Stimulated activated CD4-positive, alpha-beta T cell treated with anti-CD3 and anti-CD28 coated beads, Interleukin-4, amount 100 ng/mL, for 48 hours (primary cell): ENCODE results near the gene KLHL26.

Source experiments
- DNase-seq, 2 donors: peaks; one replicate each; pipeline ENCODE4 v3.0.0-alpha.2; 2020; ENCODE audit warnings: low read depth in 2 of 2

Gene KLHL26

GRCh38 chr19:18687740-18688465, 51.1 kb downstream of the KLHL26 start:
- DNase-seq = no peak

GRCh38 chr19:18696023-18696422, 59.2 kb downstream of the KLHL26 start:
- DNase-seq = no peak

GRCh38 chr19:18697680-18698079, 60.9 kb downstream of the KLHL26 start:
- no peak for DNase-seq

GRCh38 chr19:18698321-18699167, 61.7 kb downstream of the KLHL26 start:
- DNase-seq = no peak

DNA sequence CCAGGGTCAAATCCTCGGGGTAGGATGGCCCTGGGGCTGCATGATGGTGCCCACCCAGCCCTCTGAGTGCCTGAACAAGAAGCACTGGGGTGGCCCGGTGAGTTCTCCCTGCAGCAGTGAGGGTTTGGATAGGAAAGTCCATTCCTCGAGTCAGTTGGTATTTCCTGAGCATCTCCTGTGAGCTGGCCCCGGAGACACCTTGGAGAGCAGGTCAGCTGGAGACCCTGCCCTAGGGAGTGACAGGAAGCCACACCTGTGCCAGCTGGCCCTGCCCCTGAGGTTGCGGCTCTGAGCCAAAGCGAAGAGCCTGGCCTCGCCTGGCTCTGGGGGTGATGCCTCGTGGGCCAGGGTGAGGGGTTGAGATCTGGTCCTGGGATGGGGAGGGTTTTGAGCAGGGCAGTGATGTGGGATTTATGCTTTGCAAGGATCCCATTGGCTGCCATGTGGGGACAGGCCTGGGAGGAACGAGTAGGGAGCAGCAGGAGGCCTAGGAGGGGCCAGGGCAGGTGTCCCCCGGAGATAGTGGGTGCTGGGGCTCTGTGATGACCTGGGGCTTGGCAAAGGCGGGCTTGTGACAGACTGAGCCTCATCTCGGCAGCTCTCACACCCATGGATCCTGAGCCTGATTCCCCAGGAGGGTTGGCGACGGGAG, 62.7 kb downstream of the KLHL26 start:
- DNase-seq = no peak

GRCh38 chr19:18700501-18701249, 63.8 kb downstream of the KLHL26 start:
- peak; percentile 42 to 63 for DNase-seq

GRCh38 chr19:18701250-18701608, 64.4 kb downstream of the KLHL26 start:
- no peak for DNase-seq

DNA sequence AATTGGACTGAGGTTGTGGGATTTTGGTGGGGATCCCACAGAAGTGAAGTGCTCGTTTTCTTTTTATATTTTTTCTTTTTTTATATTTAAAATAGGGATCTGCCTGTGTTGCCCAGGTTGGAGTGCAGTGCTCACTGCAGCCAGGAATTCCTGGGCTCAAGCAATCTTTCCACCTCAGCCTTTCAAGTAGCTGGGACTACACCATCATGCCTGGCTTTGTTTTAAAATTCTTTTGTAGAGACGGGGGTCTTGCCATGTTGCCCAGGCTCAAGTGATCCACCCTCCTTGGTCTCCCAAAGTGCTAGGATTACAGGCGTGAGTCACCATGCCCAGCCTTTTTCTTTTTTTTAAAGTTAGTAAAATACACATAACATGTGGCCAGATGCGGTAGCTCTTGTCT, 67.2 kb downstream of the KLHL26 start:
- DNase-seq = no peak

DNA sequence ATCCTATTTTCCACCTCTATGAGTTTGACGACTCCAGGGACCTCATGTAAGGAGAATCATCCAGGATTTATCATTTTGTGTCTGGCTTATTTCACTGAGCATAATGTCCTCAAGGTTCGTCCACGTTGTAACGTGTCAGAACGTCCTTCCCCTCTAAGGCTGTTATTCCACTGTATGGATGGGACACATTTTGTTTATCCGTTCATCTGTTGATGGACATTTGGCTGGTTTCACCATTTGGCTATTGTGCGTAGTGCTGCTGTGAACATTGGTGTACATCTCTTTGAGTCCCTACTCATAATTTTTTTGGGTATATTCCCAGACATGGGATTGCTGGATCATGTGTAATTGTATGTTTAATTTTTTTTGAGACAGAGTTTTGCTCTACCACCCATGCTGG, 68.1 kb downstream of the KLHL26 start:
- DNase-seq = no peak

DNA sequence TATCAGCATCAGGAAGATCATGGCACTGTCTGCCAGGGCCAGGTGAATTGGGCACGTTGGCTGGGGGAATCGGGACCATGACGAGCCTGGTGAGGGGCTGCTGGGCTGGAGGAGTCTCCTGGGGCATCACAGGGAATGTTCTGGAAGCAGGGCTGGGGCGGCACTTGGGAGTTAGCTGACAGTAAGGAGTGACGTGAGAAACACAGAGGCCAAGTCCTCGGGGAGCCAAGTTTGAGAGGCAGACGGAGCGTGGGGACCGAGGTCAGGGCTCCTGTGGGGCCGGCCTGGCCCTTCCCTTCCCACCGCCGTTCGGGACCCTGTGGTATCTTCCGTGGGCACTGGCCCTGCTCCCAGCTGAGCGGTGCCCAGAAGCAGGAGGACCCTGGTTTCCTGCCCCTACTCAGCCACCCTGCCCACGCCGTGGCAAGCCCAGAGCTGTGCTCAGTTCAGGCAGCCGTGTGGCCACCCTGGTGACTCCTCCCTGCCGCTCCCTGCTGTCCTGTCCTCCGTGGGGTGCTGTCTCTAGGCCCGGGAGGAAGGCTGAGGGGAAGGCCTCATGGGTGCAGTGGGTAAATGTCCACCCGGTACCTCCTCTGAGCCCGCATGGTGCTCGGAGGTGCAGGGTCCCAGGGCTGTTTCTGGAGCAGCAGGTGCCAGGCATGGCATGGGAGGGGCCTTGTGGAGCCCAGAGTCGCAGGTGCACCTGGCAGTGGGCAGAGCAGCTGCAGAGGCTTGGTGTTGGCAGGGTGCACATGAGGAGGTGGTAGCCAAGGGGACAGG, 71.8 kb downstream of the KLHL26 start:
- no peak for DNase-seq

GRCh38 chr19:18709546-18709945, 72.7 kb downstream of the KLHL26 start:
- DNase-seq = no peak

DNA sequence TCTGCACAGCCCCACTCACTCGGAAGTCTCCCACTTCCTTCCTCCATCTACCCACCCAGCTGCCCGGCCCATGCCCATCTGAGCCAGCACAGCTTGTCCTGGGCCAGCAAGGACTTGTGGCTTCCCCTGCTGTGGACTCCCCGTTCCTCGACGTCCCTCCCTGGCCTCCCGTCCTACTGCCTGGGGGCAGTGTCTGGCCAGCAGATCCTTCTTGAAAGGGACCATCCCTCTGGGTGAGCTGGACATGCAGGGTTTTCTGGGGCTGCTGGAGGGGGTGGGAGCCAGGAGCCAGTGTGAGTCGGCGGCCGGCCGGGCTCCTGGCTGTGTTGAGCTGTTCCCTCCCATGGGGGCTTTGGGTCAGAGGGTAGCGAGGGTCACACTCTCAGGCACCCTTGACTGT, 73.4 kb downstream of the KLHL26 start:
- DNase-seq = no peak

DNA sequence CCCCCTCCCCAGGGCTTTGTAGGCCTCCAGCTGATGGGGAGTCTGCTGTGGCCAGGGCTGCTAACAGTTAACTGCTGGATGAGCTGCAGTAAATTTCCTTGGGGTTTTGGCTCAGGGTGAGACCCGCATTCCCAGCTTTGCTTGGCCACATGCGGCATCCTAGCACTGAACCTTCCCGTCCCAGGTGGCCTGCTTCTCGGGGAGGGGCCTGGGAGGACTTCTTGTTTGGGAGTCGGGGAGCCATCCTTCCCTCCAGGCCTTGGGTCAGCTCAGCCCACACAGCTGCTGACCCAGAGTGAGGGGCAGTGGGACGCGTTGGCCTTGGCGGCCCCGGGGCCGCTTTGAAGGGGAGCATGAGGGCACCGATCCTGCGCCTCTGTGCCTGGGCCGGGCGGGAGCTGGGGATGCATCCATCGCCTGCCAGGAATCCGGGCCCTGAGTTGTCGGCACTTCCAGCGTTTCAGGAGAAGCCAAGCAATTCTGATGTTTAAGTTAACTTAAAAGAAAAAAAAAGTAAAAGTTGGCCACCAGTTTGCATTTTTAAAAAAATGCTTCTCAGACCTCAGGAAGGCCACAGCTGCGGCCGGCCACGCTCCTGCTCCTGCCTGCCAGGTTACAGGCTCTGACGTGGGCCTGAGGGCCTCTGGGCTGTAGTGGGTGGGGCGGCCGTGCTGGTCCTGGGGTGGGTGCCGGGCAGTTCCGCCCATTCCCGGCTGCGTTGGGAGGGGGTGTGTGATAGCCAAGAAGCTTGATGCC, 74.3 kb downstream of the KLHL26 start:
- no peak for DNase-seq

DNA sequence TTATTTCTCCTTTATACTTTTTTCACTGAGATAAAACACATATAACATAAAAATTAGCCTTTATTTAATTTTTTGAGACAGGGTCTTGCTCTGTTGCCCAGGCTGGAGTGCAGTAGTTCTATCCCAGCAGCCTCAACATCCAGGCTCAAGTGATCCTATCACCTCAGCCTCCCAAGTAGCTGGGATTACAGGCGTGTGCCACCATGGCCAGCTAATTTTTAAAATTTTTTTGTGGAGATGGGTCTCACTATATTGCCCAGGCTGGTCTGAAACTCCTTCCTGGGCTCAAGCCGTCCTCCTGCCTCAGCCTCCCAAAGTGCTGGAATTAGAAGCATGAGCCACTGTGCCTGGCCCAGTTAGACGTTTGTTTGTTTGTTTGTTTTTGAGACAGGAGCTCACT, 75.1 kb downstream of the KLHL26 start:
- DNase-seq = no peak

DNA sequence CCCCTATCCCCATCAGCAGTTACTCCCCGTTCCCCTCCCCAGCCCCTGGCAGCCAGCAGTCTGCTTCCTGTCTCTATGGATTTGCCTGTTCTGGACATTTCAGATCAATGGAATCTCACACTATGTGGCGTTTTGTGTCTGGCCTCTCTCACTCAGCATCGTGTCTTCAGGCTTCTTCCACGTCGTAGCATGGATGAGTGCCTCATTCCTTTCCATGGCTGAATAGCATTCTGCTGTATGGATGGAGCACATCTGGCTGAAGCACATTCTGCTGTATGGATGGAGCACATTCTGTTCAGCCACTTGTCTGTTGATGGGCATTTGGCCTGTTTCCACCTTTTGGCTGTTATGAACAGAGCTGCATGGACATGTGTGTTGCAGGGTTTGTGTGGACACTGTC, 76.2 kb downstream of the KLHL26 start:
- no peak for DNase-seq

DNA sequence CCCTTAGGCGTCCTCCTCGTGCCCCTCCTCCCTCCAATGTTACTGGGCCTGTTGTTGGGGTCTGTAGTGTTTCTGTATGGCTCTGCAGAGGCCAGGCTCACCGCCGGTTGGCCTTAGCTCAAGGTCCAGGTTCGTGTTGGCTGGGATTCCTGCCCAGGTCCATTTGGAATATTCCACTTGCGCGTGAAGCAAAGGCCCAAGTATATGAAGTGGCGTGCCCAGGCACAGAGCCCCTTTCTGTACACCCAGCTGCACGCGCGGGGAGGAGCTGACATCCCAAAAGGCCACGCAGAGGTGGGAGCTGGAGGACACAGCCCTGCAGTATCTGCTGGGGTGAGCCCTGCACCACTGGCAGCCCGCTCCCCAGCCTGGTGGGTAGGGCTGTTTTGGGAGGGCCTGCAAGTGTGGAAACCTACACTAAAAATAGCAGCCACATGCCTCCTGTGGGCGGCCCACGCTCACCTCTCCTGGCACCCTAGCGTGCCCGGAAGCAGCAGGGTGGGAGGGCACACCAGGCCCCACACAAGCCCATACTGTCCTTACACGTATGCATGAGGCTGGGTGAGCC, 76.8 kb downstream of the KLHL26 start:
- DNase-seq = no peak

GRCh38 chr19:18715416-18715815, 78.6 kb downstream of the KLHL26 start:
- DNase-seq = no peak

DNA sequence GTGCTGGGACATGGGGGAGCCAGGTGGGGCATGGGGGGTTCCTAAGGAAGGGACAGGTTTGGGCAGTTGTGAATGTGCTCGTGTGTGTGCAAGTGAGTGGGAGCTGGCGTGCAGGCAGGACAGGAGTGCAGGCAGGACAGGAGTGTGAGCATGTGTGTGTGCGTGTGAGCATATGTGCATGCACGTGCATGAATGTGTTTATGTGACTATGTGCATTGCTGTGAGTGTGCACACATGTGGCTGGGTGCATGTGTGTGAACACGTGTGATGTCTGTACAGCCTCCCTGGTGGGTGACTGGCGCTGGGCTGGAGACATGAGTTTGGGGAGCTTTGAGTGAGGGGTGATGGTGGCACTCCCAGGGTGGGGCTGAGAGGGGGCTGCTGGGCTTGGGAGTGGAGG, 80.0 kb downstream of the KLHL26 start:
- DNase-seq = no peak

- DNase-seq = no peak
Observed at GRCh38 chr19:18717601-18718000, 80.8 kb downstream of the KLHL26 start.

DNA sequence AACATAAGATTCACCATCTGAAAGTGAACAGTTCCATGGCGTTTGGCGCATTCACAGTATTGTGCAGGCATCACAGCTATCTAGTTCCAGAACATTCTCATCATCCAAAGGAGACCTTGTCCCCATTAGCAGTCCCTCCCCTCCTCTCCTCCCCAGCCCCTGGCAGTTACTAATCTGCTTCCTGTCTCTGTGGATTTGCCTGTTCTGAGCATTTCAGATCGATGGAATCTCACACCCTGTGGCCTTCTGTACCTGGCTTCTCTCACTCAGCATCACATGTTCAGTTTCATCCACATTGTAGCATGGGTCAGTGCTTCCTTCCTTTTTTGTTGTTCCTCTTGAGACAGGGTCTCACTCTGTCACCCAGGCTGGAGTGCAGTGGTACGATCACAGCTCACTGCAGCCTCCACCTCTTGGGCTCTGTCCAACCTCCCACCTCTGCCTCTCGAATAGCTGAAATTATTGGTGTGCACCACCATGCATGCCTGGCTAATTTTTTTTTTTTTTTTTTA, 81.2 kb downstream of the KLHL26 start:
- no peak for DNase-seq
